K562 (cell line): ENCODE results near the gene TIFAB. TPM values are rescaled to one million over a fixed set of nuclear protein-coding genes. Genes with fewer than 3 reads are reported as not detected.

Source experiments
- IRF2 ChIP-seq: sonication (generic); formaldehyde crosslinking; IDR thresholded peaks from 2 replicates; pipeline ENCODE4 v1.8.1; 2022; ENCODE audit warnings: mild to moderate bottlenecking, missing genetic modification reagents
- LCOR ChIP-seq: sonication (generic); formaldehyde crosslinking; IDR thresholded peaks from 2 replicates; pipeline ENCODE4 v1.8.0; 2022; ENCODE audit warnings: mild to moderate bottlenecking, missing genetic modification reagents
- MCM3 ChIP-seq: fragments of 450-650 bp; IDR thresholded peaks from 2 replicates; pipeline ENCODE4 v1.6.1; 2016
- MTA2 ChIP-seq: fragments of 450-650 bp; IDR thresholded peaks from 2 replicates; pipeline ENCODE4 v1.6.1; 2016; ENCODE audit warnings: low read depth
- NFATC3 ChIP-seq: fragments of 450-650 bp; IDR thresholded peaks from 2 replicates; pipeline ENCODE4 v1.6.1; 2017; ENCODE audit warnings: mild to moderate bottlenecking
- NRF1 ChIP-seq, 2 experiments: fragments of 450-650 bp; IDR thresholded peaks in 1 of 2; conservative IDR thresholded peaks in 1 of 2; 2 replicates each; pipeline ENCODE4 v1.6.1; 2014; ENCODE audit warnings: mild to moderate bottlenecking in 2 of 2
- PBX2 ChIP-seq, 2 experiments: IDR thresholded peaks in 1 of 2; conservative IDR thresholded peaks in 1 of 2; 2 replicates each; pipeline ENCODE4 v1.6.1; 2016; ENCODE audit warnings: low read depth in 2 of 2, mild to moderate bottlenecking in 1 of 2, missing compliant biosample characterization in 1 of 2, missing genetic modification characterization in 1 of 2, moderate library complexity in 1 of 2
- POLR2AphosphoS5 ChIP-seq: IDR thresholded peaks from 2 replicates; pipeline ENCODE4 v1.6.1; 2011; ENCODE audit warnings: mild to moderate bottlenecking, low read depth, low read length, moderate library complexity; ENCODE audit not compliant: control insufficient read depth, insufficient read depth
- POU5F1 ChIP-seq: fragments of 150-350 bp; IDR thresholded peaks from 2 replicates; pipeline ENCODE4 v1.6.1; 2014; ENCODE audit warnings: borderline replicate concordance, low read length, low read depth, mild to moderate bottlenecking; ENCODE audit not compliant: partially characterized antibody
- TSC22D4 ChIP-seq: fragments of 450-650 bp; IDR thresholded peaks from 2 replicates; pipeline ENCODE4 v1.6.1; 2016; ENCODE audit warnings: missing genetic modification characterization, missing biosample characterization, control low read depth
- VEZF1 ChIP-seq: fragments of 200-800 bp; sonication (Bioruptor generic); IDR thresholded peaks from 2 replicates; pipeline ENCODE4 v1.6.1; 2017; ENCODE audit warnings: missing genetic modification characterization, missing compliant biosample characterization
- ZBTB40 ChIP-seq, 2 experiments: fragments of 450-650 bp in 1 of 2; sonication (generic) in 1 of 2; formaldehyde crosslinking in 1 of 2; IDR thresholded peaks; 2 replicates each; pipeline versions ENCODE4 v1.7.1 to v1.9.0; 2016 to 2022; ENCODE audit warnings: inconsistent platforms in 1 of 2, mild to moderate bottlenecking in 1 of 2, missing genetic modification reagents in 1 of 2
- polyA plus RNA-seq, 8 experiments: library from polyadenylated mRNA; depleted of rRNA in 4 of 8; stranded (reverse) in 5 of 8; unstranded in 3 of 8; fragments of >200 nt; fragmentation: Nextera tagmentation in 2 of 8; fragmentation: Illumina TruSeq in 1 of 8; extraction: Ambion mirVana in 2 of 8; extraction: Trizol in 1 of 8; gene quantifications; 2 replicates each; pipeline versions ENCODE4 v1.2.1 to v1.2.3, GENCODE V29; 2011 to 2014; ENCODE audit warnings: inconsistent platforms in 1 of 8, missing spikeins in 1 of 8
- total RNA-seq, 7 experiments: library from RNA; depleted of rRNA in 6 of 7; stranded (reverse); fragments of >200 nt in 6 of 7; fragmentation: Illumina TruSeq in 2 of 7; extraction: Trizol in 2 of 7; gene quantifications; 2 replicates each; pipeline versions ENCODE4 v1.2.1 to v1.2.3, GENCODE V29; 2011 to 2021; ENCODE audit warnings: low replicate concordance in 1 of 7

The TIFAB gene
- total and polyA plus RNA-seq, 9 of the 15 experiments (the other 6 are each of a cell fraction or from before 2014, with no cell fraction given): not detected

GRCh38 chr5:135398855-135399793, 53.0 kb downstream of the TIFAB start, which contains the start of gene MACROH2A1 (continued):
- 0 out of 2 replicates have a peak, but pooled peaks have one; percentile 29 for TF ChIP-seq ZBTB40 (IDR thresholded peaks at IDR 0.05)
- no peak for TF ChIP-seq ZBTB40 (CRISPR knock-in tag; IDR thresholded peaks at IDR 0.05)
- no peak for TF ChIP-seq NFATC3
- TF ChIP-seq IRF2 (CRISPR knock-in tag): no peak
- peak; percentile 93 for TF ChIP-seq POLR2AphosphoS5
- TF ChIP-seq POU5F1: no peak
- TF ChIP-seq TSC22D4 (tag): no peak
- peak; percentile 70 for TF ChIP-seq VEZF1 (CRISPR knock-in tag)
- no peak for TF ChIP-seq MTA2
- TF ChIP-seq MCM3: no peak
- TF ChIP-seq PBX2 (CRISPR knock-in tag; IDR thresholded peaks at IDR 0.05; ENCODE audit: low read depth): no peak
- no peak for TF ChIP-seq PBX2 (tag; conservative IDR thresholded peaks at IDR 0.05; ENCODE audit: low read depth)
- TF ChIP-seq LCOR (CRISPR knock-in tag): no peak
- TF ChIP-seq NRF1 (conservative IDR thresholded peaks at IDR 0.05 in 1 of 2, IDR thresholded peaks at IDR 0.05 in 1 of 2): peak in 1 of 2 experiments; percentile 36; a peak in 2 of 4 replicates
